Upper lobe of right lung (tissue), 1 donor: Measurements from ENCODE around the gene GOLGA2. TPM values are rescaled to one million over a fixed set of nuclear protein-coding genes. Genes with fewer than 3 reads are reported as not detected.
"Not testable (repeated sequence)": the region's sequence is repeated elsewhere in the genome, so short reads cannot be mapped to it uniquely, and the experiment has no call there.

ENCODE experiments used
- ATAC-seq: fragments of 200-7000 bp; cut with Tn5 transposase; one replicate; pipeline ENCODE4 v1.9.1; 2020; ENCODE audit warnings: mild to moderate bottlenecking, moderate library complexity
- DNase-seq: peaks from one replicate; pipeline ENCODE4 v3.0.0-alpha.2; 2020
- H3K27ac ChIP-seq: fragments of 200-600 bp; one replicate; pipeline ENCODE4 v1.8.0; 2022
- H3K27me3 ChIP-seq: fragments of 200-600 bp; one replicate; pipeline ENCODE4 v1.8.0; 2022; ENCODE audit warnings: mild to moderate bottlenecking
- H3K36me3 ChIP-seq: fragments of 200-600 bp; one replicate; pipeline ENCODE4 v1.8.0; 2022
- H3K4me1 ChIP-seq: fragments of 200-600 bp; one replicate; pipeline ENCODE4 v1.8.0; 2022
- H3K4me3 ChIP-seq: fragments of 200-600 bp; one replicate; pipeline ENCODE4 v1.8.0; 2022; ENCODE audit warnings: mild to moderate bottlenecking
- H3K9me3 ChIP-seq: fragments of 200-600 bp; one replicate; pipeline ENCODE4 v1.8.0; 2022
- intact Hi-C: fragments of 100-400 bp; cut with DNase I; formaldehyde crosslinking; loops from one replicate; pipeline ENCODE4 v1.11.0; 2022
- total RNA-seq: library from RNA; stranded (reverse); fragmentation: NEBNext Ultra II Directional; extraction: Animal tissue kit (Norgen Biotek cat#: 25700); gene quantifications from one replicate; pipeline ENCODE4 v1.2.1, GENCODE V29; 2021
- TF ChIP-seq, protein P1 (sequence below): fragments of 200-600 bp; IDR thresholded peaks from one replicate; pipeline ENCODE4 v1.8.0; 2022; ENCODE audit warnings: antibody characterized with exemption
- donor health status: DM: no; HTN: yes; CAD: no; lungs with severe emphysema.

The GOLGA2 gene
- total RNA-seq, 1 donor from 2014 or later, result 88.7 TPM

DNA sequence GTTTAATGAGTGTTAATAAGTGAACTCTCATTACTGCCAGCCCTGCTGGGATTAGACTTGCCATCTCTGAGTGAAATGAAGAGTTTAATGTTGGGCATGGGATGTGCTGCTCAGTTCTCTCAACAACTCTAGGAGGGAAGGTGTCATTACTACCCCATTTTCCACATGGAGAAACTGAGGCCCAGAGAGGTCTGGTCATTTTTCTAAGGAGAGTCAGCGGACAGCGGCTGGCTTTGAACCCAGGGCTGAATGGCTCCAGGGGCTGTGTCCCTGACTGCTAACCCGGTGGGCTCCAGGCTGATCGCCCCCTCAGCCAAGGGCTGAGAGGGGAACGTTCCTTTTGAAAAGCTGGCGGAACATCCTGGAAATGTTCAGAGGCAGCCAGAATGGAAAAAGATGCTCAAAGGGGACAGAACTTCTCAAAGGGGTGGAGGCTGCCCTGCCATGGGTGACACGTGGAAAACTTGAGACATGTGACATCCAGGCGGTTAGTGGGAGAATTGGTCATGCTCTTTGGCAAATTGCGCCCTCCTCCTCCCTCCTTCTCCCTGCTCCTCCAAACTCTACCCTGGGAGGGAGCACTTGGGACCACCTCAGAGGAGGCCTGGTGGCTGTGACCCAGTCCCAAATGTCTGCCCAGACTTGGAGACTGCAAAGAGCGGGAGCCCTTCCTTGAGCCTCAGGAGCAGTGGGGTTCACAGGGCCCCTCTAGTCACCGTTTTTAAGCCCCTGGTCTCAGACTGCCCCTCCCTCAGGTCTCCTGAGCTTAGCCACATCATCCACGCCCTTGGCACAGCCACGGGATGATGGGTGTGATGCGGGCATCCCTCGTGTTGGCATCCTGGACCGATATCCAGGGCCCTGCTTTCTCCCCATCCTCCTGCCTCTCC, 43.9 kb downstream of the GOLGA2 start:
- peak; percentile 17 for ATAC-seq

DNA sequence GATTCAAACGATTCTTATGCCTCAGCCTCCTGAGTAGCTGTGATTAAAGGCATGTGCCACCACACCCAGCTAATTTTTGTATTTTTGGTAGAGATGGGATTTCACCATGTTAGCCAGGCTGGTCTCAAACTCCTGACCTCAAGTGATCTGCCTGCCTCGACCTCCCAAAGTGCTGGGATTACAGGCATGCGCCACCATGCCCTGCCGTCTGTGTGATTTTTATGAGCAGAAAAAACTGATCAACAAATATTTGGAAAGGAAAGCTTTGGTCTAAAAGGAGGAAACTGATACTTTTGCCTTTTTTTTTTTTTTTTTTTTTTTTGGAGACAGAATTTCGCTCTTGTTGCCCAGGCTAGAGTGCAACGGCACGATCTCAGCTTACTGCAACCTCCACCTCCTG, 44.9 kb downstream of the GOLGA2 start:
- DNase-seq, H3K27me3 ChIP-seq, intact Hi-C loops, H3K4me1 ChIP-seq, ATAC-seq, H3K4me3 ChIP-seq, H3K27ac ChIP-seq, H3K36me3 ChIP-seq, H3K9me3 ChIP-seq: not testable (repeated sequence)

More for the DNA sequence above, 43.9 kb downstream of the GOLGA2 start:
- no peaks in the 10 kb centered on the region for H3K4me1 ChIP-seq
- no peak overlapping the region for H3K4me3 ChIP-seq
- TF ChIP-seq, protein P1, sequence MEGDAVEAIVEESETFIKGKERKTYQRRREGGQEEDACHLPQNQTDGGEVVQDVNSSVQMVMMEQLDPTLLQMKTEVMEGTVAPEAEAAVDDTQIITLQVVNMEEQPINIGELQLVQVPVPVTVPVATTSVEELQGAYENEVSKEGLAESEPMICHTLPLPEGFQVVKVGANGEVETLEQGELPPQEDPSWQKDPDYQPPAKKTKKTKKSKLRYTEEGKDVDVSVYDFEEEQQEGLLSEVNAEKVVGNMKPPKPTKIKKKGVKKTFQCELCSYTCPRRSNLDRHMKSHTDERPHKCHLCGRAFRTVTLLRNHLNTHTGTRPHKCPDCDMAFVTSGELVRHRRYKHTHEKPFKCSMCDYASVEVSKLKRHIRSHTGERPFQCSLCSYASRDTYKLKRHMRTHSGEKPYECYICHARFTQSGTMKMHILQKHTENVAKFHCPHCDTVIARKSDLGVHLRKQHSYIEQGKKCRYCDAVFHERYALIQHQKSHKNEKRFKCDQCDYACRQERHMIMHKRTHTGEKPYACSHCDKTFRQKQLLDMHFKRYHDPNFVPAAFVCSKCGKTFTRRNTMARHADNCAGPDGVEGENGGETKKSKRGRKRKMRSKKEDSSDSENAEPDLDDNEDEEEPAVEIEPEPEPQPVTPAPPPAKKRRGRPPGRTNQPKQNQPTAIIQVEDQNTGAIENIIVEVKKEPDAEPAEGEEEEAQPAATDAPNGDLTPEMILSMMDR, result no peak
- intact Hi-C loops, result no loop called here
- H3K36me3 ChIP-seq, result no peaks in the 10 kb centered on the region
- H3K27ac ChIP-seq, result no peak overlapping the region
- no peaks in the 10 kb centered on the region for H3K9me3 ChIP-seq
- H3K27me3 ChIP-seq, result no peaks in the 10 kb centered on the region
- DNase-seq, result peak; percentile 39

DNA sequence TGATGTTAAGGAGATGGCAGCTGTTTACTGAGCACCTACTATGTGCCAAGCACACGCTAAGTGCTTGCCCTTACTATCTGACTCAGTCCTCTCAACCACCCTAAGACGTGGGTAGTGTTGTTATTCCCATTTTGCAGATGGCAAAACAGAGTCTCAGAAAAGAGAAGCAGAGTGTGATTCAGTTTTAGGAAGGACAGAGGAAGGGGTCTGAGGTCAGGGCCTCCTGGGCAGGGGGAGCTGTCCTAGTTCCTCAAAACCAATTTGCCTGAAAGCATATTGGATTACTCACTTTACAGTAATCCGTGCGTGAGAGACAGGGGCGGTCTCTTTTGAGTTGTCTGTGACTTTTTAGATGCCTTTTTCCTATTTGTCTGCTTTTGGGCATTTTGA, 49.4 kb downstream of the GOLGA2 start:
- H3K9me3 ChIP-seq, result no peaks in the 10 kb centered on the region
- intact Hi-C loops, result no loop called here
- H3K27me3 ChIP-seq, result no peaks in the 10 kb centered on the region
- H3K4me3 ChIP-seq, result no peak overlapping the region
- DNase-seq, result no peak
- TF ChIP-seq, protein P1, result no peak
- H3K27ac ChIP-seq, result no peak overlapping the region
- H3K4me1 ChIP-seq, result no peaks in the 10 kb centered on the region
- peak; percentile 5 for ATAC-seq
- no peaks in the 10 kb centered on the region for H3K36me3 ChIP-seq

DNA sequence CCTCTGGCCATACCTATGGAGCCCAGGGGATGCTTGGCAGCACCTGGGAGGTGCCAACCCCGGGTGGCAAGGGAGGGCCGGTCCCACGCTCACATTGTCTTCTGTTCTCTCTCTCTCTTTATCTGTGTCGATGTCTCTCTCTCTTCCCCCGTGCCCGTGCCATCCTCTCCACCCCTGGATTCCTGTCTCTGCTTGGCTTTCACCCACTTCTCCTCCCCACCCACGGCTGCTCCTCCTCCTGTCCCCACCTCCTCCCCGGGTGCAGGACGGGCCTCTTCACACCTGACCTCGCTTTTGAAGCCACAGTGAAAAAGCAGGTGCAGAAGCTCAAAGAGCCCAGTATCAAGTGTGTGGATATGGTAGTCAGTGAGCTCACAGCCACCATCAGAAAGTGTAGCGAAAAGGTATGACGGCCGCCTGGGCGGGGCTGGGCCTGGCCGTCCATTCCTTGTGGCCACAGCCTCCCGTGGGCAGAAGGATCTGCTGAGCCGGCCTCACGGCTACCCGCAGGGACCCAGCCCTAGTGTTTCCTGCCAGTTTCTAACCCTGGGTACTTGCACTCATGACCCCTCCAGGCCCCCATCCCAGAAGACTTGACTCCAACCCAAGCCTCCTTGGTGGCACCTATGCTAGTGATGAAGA, 49.9 kb downstream of the GOLGA2 start:
- Histone ChIP-seq H3K4me1 (no peaks in the 10 kb centered on the region), H3K36me3 (no peaks in the 10 kb centered on the region), H3K4me3 (no peak overlapping the region), H3K27me3 (no peaks in the 10 kb centered on the region), H3K9me3 (no peaks in the 10 kb centered on the region), H3K27ac (no peak overlapping the region)
- intact Hi-C loops, result no loop called here
- TF ChIP-seq, protein P1, result no peak
- ATAC-seq (peak; percentile 13), DNase-seq (no peak)

DNA sequence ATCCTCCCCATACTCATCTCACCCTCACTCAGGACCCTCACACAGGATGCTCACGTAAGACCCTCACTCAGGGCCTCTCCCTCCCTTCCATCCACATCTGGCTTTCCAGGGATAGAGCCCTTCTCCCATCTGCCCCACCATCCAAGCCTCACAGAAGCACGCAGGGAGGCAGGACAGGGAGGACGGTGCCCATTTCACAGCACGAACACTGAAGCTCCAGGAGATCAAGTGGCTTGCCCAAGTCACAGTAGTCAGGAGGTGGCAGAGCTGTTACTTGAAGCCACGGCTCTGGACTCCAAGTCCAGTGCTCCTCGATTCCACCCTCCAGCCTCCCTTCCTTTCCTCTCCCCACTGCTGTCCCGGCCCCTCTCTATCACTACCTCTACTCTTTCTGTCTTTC, 50.9 kb downstream of the GOLGA2 start:
- Histone ChIP-seq H3K27me3 (no peaks in the 10 kb centered on the region), H3K9me3 (no peaks in the 10 kb centered on the region), H3K27ac (no peak overlapping the region), H3K36me3 (no peaks in the 10 kb centered on the region), H3K4me3 (no peak overlapping the region), H3K4me1 (no peaks in the 10 kb centered on the region)
- DNase-seq (no peak), ATAC-seq (no peak)
- TF ChIP-seq, protein P1, result no peak
- intact Hi-C loops, result no loop called here
